T-helper 22 cell (primary cell): Measurements from ENCODE around the gene MACO1.

ENCODE experiments used
- DNase-seq: peaks from one replicate; pipeline ENCODE4 v3.0.0-alpha.2; 2020; ENCODE audit warnings: low read depth

MACO1 gene

DNA sequence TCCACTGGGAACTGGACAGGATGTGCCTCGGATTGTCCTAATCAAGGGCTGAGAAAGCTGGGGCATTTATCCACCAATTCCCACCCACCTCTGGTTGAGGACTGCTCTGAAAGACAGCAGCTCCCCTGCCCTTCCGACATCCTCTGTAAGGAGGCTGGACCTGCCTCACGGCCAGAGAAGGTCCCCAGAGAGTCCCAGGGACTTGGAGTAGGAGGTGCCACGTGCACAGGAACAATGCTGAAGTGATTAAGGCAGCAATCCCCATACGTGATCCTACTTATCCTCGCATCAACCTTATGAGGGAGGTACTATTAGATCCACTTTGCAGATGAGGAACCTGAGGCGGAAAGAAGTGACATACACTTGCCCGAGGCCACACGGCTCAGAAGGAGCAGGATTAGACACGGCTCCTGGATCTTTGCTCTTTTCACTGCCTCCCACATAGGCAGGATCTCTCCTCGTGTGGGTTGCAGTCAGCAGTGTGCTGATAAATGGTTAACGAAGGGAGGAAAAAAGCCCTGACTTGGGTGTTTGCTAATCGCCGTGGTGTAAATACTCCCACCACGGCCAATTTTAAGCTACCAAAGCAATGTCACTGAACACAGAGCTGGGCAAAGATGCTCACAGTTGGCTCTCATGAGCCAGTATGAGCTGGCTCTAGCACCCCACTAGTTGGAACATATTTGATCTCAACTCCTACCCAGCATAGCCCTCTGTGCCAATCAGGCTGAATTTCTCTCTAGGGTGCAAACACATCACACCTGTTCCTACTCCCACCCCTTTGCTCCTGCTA is 94.1 kb downstream of the MACO1 start:
- no peak for DNase-seq

DNA sequence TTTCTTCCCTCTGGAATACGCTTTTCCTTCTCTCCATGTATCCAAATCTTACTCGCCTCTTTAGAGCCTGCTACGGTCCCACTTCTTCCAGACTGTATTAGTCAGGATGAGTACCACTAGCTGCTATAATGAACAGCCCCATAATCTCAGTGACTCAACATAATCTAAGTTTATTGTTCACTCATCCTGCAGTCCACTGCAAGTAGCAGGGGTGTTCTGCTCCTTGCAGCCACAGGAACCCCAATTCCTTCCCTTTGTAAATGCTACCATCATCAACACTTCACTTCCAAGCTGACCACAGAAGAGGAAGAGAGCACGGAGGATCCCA is 94.6 kb downstream of the MACO1 start:
- DNase-seq: no peak

GRCh38 chr1:25526753-25527152 is 96.1 kb downstream of the MACO1 start:
- DNase-seq: no peak

DNA sequence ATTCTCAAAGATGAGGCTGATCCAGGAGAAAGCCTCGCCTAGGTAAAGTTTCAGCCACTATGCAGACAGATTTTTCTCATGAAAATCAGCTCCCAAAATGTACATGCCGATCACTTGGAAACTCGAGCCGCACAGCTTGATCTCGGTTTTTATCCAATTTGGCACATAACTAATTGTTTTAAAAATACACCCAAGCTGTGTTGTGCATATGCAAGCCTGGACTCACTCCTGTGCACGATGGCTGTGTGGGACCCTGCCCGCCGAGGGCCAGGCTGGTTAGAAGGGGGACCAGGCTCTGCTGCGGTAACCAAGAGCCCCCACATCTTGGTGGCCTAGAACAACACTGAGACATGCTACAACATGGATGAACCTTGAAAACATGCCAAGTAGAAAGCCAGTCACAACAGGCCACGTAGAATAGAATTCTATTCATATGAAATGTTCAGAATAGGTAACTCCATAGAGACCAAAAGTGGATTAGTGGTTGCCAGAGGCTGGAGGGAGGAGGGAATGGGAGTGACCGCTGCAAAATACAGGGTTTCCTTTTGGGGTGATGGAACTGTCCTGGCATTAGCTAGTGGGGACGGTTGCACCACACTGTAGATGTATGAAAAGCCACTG is 96.6 kb downstream of the MACO1 start:
- DNase-seq: no peak

GRCh38 chr1:25527946-25528595 is 97.4 kb downstream of the MACO1 start:
- DNase-seq: no peak

- no peak for DNase-seq
Measured at GRCh38 chr1:25528881-25529517, 98.3 kb downstream of the MACO1 start.

GRCh38 chr1:25529518-25530185 is 99.0 kb downstream of the MACO1 start:
- no peak for DNase-seq

GRCh38 chr1:25530186-25531081 is 99.7 kb downstream of the MACO1 start:
- DNase-seq: no peak

DNA sequence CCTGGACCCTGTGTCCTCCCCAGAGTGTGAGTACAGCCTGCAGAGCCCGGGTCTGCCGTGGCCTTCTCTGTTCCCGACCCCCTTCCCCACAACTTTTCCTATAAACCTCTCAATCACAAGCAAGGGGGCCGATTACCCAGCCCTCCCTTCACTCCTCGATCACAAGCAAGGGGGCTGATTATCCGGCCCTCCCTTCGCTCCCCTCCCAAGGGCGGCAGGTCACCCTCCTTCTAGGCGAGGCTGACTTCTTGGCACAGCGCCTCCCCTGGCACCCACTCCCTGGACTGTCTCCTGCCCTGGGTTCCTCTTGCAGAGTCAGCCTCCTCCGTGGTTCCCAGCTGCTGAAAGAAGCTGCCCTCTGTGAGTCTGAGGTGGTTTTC is 100.4 kb downstream of the MACO1 start:
- no peak for DNase-seq

DNA sequence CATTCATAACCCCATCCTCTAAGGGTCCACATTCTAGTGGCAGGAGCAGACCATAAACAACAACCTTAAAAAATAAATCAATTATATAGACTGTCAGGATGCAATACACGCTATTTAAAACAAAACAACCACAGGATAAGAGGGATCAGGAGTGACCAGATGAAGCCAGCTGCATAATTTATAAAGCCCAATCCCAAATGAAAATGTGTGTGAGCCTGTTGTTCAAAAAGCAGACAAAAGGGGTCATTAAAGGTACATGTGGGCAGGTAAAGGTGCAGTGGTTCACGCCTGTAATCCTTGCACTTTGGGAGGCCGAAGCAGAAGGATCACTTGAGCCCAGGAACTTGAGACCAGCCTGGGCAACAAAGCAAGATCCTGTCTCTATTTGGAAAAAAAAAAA is 102.3 kb downstream of the MACO1 start:
- no peak for DNase-seq

DNA sequence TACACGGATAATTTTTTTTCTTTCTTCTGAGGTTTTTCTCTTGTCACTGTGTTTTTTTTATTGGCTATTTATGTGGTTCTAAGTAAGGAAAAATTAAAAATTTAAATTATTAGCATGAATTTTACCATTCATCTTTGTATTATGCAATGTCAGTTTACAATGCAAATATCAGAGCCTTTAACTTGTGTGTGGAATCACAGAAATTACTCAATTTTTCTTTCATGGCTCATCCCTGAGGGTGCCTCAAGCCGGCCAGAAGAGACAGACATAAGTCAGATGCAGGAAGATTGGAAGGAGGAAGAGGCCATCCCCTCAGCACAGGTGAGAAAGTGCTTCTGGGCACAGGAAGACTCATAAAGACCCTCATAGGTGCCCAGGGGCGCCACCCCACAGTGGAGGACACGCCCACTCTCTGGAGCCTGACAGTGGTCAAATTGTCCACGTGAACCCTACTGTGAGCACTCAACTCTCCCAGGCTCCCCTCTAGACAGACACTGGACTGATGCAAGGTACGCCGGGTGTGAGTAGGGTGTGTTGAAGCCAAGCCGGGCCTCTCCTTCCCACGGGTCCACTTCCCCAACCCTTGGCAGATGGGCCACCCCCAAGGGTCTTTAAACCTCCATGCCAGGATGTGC is 103.2 kb downstream of the MACO1 start:
- DNase-seq: no peak

GRCh38 chr1:25534410-25534788 is 103.7 kb downstream of the MACO1 start:
- DNase-seq: no peak

DNA sequence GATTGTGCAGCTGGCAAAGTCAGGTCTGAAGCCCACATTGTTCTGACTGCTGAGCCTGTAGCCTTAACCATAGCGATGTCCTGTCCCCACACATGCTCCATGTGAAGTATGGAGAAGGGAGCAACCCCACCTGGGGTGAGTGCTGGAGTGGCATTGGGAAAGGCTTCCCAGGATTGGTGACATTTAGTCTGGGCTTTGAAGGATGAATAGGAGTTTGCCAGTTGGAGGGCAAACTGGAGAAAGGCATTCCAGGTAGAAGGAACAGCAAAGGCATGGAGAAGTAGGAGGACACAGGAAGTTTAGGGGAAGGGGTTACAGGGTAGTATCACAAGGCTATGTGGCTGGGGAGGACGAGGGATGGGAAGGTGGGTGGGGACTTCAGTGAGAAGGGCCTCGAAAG is 105.4 kb downstream of the MACO1 start:
- DNase-seq: no peak

- DNase-seq: no peak
Measured at GRCh38 chr1:25537153-25537831, 106.6 kb downstream of the MACO1 start.

DNA sequence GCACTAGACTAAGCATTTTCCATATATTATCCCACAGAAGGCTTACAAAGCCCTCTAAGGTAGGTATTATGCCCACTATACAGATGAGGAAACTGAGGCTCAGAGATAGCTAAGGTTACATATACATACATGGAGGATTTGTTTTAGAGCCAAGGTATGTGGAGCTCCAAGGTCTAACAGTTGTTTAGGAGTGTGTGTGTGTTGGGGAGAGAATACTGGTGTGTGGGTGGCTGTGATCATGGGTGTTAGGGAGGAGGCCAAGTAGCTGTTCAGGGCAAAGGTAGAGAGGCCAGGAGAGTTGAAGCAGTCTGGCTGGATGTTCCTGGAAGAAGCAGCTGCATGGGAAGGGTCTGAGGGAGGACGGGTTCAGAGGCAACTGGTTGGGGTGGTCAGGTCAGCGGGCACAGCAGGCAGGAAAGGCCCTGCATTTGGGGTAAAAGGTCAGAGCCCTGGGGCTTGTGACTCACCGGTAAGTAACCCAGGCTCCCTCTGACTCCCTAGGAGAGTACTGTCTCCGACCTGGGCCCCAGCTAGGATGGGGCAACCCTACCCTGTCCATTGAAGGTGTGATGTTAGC is 107.6 kb downstream of the MACO1 start:
- DNase-seq: no peak

DNA sequence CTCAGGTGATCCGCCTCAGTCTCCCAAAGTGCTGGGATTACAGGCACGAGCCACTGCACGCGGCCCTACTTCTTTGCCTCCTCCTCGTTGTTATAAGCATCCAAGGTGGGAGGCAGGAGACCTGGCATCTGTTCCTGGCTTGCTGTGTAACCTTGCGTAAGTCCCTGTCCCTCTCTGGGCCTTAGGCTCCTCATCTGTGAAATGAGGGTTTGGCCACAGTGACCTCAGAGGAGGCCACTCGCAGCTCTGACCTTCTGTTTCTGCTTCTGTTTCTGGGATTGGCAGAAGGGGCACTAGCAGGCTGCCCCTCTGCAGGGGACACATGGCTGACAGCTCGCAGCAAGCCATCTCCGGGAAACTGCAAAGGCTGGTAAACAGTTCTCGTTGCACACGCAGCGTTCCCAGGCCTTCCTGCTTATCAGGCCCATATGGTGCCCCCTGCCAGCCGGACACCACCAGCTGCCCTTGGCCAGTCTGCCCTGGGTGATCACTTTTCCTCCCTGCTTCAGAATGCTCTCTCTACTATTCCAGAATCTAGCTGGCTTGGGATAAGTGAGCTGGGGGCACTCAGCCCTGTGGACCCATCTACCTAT is 110.1 kb downstream of the MACO1 start:
- DNase-seq: no peak

GRCh38 chr1:25541425-25541824 is 110.7 kb downstream of the MACO1 start:
- DNase-seq: no peak

DNA sequence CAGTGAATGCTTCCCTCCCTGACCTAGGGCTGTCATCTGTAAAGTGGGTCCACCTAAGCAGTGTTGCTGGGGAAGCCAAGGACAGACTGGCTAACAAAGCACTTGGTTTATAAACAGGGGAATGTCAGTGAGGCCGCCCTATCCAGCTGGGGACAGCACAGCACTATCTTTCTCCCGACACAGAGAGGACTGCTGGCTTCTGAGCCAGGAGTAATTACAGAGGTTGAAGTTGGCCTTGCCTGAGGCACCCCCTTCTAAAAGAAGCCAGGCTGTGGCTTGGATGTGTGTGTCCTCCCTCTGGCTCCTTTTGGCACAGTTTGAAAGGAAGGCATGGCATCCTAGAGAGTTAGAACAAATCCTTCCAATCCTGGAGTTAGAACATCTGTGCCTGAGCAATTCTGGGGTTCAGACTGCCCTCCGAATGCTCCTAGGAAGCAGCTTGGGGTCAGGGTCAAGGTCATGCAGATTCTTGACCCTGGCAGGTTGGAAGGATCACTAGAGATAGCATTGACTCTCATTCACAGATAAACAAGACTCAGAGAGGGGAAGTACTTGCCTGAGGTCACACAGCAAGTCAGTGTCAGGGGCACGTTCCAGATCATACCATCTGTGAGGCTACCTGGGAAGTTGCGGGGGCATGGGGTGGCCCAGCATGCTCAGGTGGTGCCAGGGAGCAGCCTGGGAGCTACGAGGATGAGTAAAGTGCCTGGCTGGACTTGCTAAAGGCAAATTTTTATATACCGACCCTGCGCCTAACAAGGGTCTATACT is 111.4 kb downstream of the MACO1 start:
- DNase-seq: no peak

DNA sequence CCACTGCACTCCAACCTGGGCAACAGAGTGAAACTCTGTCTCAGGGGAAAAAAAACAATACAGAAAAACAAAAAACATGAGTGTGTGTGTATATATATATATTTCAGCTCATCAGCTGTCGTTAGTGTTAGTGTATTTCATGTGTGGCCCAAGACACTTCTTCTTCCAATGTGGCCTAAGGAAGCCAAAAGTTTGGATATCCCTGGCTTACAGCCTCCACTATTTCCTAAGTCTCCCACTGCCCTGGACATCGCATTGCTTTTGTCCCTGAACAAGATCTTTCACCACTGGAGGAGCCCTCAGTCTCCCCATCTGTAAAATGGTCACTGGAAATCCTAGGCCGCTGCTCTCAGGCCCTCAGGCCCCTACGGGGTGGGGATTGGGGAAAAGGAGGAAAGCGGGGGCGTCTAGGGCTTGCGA is 112.3 kb downstream of the MACO1 start:
- no peak for DNase-seq
